ENCODE measurements around the gene RET. TPM values are rescaled to one million over a fixed set of nuclear protein-coding genes. Genes with fewer than 3 reads are reported as not detected.
A peak's percentile ranks its signal among the peaks of the same experiment; 100 is the strongest.

The RET gene
- total RNA-seq, 1 experiment from 2014 or later = not detected

GRCh38 chr10:43160046-43160920 is 83.4 kb downstream of the RET start:
- in situ Hi-C loops (cut with HindIII; ENCODE audit: low pct_unique_long_range_greater_than_20kb, low sequenced_read_pairs) = no loop called here
- peak; percentile 6 for DNase-seq (ENCODE audit: low read depth, low spot score)

- DNase-seq (ENCODE audit: low read depth, low spot score) = no peak
- in situ Hi-C loops (cut with HindIII; ENCODE audit: low pct_unique_long_range_greater_than_20kb, low sequenced_read_pairs) = no loop called here
Observed at GRCh38 chr10:43160921-43161255, 84.0 kb downstream of the RET start.

GRCh38 chr10:43162604-43163003 is 85.7 kb downstream of the RET start:
- no peak for DNase-seq (ENCODE audit: low read depth, low spot score)
- in situ Hi-C loops (cut with HindIII; ENCODE audit: low pct_unique_long_range_greater_than_20kb, low sequenced_read_pairs) = no loop called here

GRCh38 chr10:43166207-43166879 is 89.5 kb downstream of the RET start:
- in situ Hi-C loops (cut with HindIII; ENCODE audit: low pct_unique_long_range_greater_than_20kb, low sequenced_read_pairs) = no loop called here
- DNase-seq (ENCODE audit: low read depth, low spot score) = no peak

GRCh38 chr10:43166880-43167497 is 90.1 kb downstream of the RET start:
- peak; percentile 9 for DNase-seq (ENCODE audit: low read depth, low spot score)
- in situ Hi-C loops (cut with HindIII; ENCODE audit: low pct_unique_long_range_greater_than_20kb, low sequenced_read_pairs) = no loop called here

GRCh38 chr10:43167498-43167889 is 90.6 kb downstream of the RET start:
- in situ Hi-C loops (cut with HindIII; ENCODE audit: low pct_unique_long_range_greater_than_20kb, low sequenced_read_pairs) = no loop called here
- no peak for DNase-seq (ENCODE audit: low read depth, low spot score)

GRCh38 chr10:43170491-43170890 is 93.6 kb downstream of the RET start:
- peak; percentile 26 for DNase-seq (ENCODE audit: low read depth, low spot score)
- in situ Hi-C loops (cut with HindIII; ENCODE audit: low pct_unique_long_range_greater_than_20kb, low sequenced_read_pairs) = no loop called here

- no peak for DNase-seq (ENCODE audit: low read depth, low spot score)
- in situ Hi-C loops (cut with HindIII; ENCODE audit: low pct_unique_long_range_greater_than_20kb, low sequenced_read_pairs) = no loop called here
Observed at GRCh38 chr10:43172645-43173044, 95.8 kb downstream of the RET start.

GRCh38 chr10:43173120-43173519 is 96.3 kb downstream of the RET start:
- in situ Hi-C loops (cut with HindIII; ENCODE audit: low pct_unique_long_range_greater_than_20kb, low sequenced_read_pairs) = no loop called here
- DNase-seq (ENCODE audit: low read depth, low spot score) = no peak

- DNase-seq (ENCODE audit: low read depth, low spot score) = no peak
- in situ Hi-C loops (cut with HindIII; ENCODE audit: low pct_unique_long_range_greater_than_20kb, low sequenced_read_pairs) = no loop called here
Observed at GRCh38 chr10:43174969-43175368, 98.1 kb downstream of the RET start.

GRCh38 chr10:43176271-43176670 is 99.4 kb downstream of the RET start:
- no peak for DNase-seq (ENCODE audit: low read depth, low spot score)
- in situ Hi-C loops (cut with HindIII; ENCODE audit: low pct_unique_long_range_greater_than_20kb, low sequenced_read_pairs) = no loop called here

GRCh38 chr10:43177595-43177994 is 100.7 kb downstream of the RET start:
- in situ Hi-C loops (cut with HindIII; ENCODE audit: low pct_unique_long_range_greater_than_20kb, low sequenced_read_pairs) = no loop called here
- peak; percentile 9 for DNase-seq (ENCODE audit: low read depth, low spot score)

Other genes with a start within 250 kb of the RET start
- gene CSGALNACT2, start 61.4 kb downstream of the RET start, total RNA-seq (2014; rRNA removed; shearing (Covaris generic)) = 3.9 and 4.6 TPM in 2 replicates
- 4.2 and 4.4 TPM in 2 replicates for gene RASGEF1A, start 190.0 kb downstream of the RET start, total RNA-seq (2014; rRNA removed; shearing (Covaris generic))

Data from SK-MEL-5 (cell line).